ENCODE measurements around the gene ASNS.
"Not testable (repeated sequence)": the region's sequence is repeated elsewhere in the genome, so short reads cannot be mapped to it uniquely, and the experiment has no call there.

The ASNS gene, protein sequence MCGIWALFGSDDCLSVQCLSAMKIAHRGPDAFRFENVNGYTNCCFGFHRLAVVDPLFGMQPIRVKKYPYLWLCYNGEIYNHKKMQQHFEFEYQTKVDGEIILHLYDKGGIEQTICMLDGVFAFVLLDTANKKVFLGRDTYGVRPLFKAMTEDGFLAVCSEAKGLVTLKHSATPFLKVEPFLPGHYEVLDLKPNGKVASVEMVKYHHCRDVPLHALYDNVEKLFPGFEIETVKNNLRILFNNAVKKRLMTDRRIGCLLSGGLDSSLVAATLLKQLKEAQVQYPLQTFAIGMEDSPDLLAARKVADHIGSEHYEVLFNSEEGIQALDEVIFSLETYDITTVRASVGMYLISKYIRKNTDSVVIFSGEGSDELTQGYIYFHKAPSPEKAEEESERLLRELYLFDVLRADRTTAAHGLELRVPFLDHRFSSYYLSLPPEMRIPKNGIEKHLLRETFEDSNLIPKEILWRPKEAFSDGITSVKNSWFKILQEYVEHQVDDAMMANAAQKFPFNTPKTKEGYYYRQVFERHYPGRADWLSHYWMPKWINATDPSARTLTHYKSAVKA

DNA sequence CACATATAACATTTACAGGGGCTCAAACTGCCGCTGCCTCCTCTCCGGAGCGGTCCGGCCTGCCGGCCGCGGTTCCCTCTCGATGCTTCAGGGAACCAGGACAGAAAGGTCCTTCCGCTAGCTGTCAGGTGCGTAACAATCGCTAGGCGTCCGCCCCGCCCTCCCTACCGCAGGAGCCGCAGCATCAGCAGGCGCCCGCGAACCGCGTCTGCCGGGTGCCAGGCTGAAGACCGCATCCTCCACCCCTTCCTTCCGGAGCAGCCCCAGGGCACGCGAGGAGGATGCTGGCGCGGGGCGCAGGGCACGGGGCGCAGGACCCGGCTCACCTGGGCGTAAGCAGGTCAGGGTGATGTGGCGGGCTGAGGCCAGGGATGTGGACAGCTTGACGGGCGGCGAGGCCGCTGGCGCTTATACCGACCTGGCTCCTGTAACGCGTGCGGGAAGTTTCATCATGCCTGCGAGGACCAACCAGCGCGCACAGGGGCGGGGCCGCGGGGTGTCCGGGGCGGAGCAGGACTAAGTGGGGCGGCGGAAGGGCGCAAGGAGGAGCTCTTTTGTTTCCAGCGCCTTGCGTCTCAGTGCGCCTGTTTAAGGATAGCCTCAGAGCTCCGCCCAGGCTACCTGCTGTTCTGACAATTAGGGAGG is at the start of gene ASNS:
ASNS (minus strand) TSS at position 384 of the 645 bp plus-strand sequence. CDS start 3,252 bp downstream, outside the sequence.
- peak; percentile 94 for DNase-seq (ENCODE audit: low spot score)

DNA sequence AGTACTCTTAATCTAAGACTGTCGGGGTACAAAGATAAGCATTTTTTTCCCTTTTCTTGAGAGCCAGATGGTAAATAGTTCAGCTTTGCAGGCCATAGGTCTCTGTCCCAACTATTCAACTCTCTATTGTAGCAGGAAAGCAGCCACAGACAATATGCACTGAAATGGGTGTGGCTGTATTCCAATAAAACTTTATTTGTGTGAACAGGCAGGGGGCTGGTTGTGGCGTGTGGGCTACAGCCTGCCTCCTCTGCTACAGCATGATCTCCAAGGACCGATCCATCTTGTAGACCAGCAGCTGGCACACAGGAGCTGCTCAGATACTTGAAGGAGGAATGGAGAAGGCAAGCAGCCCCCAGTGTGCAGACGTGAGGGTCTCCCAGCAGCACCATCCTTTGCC is 49.0 kb upstream of the ASNS start:
- not testable (repeated sequence) for DNase-seq (ENCODE audit: low spot score)

DNA sequence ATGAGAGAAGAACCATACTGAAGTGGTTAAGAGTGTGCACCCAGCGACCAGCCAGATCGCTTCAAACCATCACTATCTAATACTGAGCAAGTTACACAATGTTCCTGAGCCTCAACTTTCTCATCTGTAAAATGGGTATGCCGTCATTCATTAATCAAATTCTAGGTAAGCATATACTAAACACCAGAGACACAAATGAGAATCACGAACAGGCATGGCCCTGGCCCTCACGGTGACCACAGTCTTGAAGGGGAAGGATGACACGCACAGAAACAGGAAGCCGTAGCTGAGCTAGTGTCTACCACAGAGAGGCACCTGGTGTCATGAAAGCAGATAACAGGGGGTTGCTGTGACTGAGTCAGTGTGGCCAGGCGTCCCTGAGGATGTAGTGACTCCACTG is 43.1 kb upstream of the ASNS start:
- not testable (repeated sequence) for DNase-seq (ENCODE audit: low spot score)

- not testable (repeated sequence) for DNase-seq (ENCODE audit: low spot score)
Measured at GRCh38 chr7:97912294-97912693, 40.1 kb upstream of the ASNS start.

DNA sequence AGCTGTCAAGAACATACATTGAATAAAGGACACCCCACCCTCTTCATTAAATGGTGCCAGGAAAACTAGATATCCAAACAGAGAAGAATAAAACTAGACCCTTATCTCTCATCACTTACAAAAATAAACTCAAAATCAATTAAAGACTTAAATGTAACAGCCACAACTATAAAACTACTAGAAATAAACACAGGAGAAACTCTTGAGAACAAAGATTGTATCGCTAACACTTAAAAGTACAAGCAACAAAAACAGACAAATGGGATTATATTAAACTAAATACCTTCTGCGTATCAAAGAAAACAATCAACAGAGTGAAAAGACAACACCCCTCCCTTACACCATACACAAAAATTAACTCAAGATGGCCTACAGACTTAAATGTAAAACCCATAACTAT is 24.7 kb upstream of the ASNS start:
- not testable (repeated sequence) for DNase-seq (ENCODE audit: low spot score)

- not testable (repeated sequence) for DNase-seq (ENCODE audit: low spot score)
Measured at GRCh38 chr7:97891721-97892120, 19.5 kb upstream of the ASNS start.

- DNase-seq (ENCODE audit: low spot score): not testable (repeated sequence)
Measured at GRCh38 chr7:97879527-97879926, 7.3 kb upstream of the ASNS start.

- DNase-seq (ENCODE audit: low spot score): not testable (repeated sequence)
Measured at GRCh38 chr7:97874894-97875293, 2.7 kb upstream of the ASNS start.

- no peak for DNase-seq (ENCODE audit: low spot score)
Measured at GRCh38 chr7:97873606-97874005, 1.4 kb upstream of the ASNS start.

GRCh38 chr7:97871659-97872024 is 566 bp downstream of the ASNS start:
- peak; percentile 50 for DNase-seq (ENCODE audit: low spot score)

DNA sequence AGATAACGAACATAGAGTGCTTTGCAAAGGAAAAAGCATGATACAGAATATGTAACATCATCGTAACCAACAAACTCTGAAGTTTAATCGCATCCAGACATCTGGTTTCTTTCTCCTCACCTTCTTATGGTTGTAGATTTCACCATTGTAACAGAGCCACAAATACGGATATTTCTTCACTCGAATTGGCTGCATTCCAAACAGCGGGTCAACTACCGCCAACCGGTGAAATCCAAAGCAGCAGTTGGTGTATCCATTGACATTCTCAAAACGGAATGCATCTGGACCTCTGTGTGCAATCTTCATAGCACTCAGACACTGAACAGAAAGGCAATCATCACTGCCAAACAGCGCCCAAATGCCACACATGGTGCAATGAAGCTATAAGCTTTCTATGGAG is 3.4 kb downstream of the ASNS start:
- DNase-seq (ENCODE audit: low spot score): no peak

GRCh38 chr7:97868314-97868713 is 3.9 kb downstream of the ASNS start:
- no peak for DNase-seq (ENCODE audit: low spot score)

DNA sequence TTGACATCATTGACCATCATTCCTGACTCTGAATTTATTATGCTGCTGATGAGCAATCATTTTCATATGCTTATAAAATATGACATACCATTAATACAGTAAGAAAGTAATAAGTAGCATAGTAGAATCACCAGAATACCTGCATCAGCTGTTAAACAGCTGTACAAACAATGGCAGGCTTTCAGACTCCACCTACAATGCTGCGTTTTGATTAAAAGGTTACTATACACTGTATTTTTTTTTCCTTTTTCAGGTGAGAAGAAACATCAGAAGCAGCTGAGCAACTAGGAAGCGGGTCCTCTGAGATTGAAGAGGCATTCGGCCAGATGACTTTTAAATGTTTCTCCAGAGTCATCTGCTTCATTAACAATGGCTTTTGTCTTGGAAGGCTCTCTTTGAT is 7.1 kb downstream of the ASNS start:
- no peak for DNase-seq (ENCODE audit: low spot score)

DNA sequence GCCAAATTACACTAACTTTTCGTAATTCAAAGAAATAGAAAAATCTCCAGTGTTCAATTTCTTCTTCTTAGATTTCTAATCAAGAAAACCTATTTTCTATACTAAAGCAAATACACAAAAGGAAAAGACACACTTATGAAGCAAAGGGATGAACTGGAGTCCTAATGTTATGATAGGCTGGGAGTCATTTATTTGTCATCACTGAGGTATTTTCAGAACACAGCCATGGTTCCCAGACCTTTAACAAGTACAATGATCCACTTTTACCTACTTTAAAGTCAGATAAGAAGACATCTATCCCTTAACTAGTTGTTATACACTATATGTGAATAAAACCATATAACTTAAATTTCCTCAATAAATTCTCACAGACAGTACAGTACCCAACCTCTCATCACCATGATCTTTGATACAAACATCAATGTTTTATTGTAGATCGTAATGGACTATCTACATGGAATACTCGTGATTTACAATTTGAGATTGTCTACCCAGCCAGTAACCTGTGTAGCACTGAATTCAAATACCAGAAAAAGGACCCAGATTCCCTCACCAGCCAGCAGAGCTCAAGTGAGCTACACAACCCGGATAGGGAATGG is 12.5 kb downstream of the ASNS start:
- no peak for DNase-seq (ENCODE audit: low spot score)

GRCh38 chr7:97858221-97858620 is 14.0 kb downstream of the ASNS start:
- DNase-seq (ENCODE audit: low spot score): no peak

DNA sequence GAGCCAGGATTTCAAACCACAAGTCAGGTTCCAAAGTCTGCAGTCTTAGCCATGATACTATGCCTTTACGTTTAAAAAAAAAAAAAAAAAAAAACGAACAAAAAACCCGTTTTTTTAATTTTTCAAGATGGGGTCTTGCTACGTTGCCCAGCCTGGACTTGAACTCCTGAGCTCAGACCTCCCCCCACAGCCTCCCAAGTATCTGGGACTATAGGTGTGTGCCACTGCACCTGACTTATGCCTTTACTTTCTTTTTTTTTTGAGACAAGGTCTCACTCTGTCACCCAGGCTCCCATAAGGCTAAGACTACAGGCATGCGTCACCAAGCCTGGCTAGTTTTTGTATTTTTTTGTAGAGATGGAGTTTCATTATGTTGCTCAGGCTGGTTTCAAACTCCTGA is 14.7 kb downstream of the ASNS start:
- no peak for DNase-seq (ENCODE audit: low spot score)

DNA sequence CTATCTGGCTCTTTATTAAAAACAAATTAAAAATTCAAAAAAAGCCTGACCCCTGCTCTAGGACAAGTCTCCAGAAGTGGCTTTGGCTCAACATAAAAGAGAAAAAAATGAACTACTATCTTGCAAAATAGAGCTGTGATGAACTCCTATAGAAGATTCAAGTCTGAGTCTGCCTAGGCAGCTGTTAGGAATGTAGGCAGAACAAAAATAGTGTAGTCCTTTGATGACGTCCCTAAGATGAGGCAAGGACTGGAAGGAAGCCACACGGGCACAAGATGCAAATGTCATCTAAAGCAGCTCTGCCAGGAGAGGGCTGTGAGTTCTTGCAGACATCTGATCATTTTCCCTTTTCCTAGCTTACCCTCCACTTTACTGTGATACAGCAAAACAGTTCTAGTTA is 20.5 kb downstream of the ASNS start:
- DNase-seq (ENCODE audit: low spot score): no peak

- not testable (repeated sequence) for DNase-seq (ENCODE audit: low spot score)
Measured at GRCh38 chr7:97850262-97851031, 21.8 kb downstream of the ASNS start.

GRCh38 chr7:97847791-97848190 is 24.4 kb downstream of the ASNS start:
- no peak for DNase-seq (ENCODE audit: low spot score)

GRCh38 chr7:97846945-97847344 is 25.3 kb downstream of the ASNS start:
- no peak for DNase-seq (ENCODE audit: low spot score)

DNA sequence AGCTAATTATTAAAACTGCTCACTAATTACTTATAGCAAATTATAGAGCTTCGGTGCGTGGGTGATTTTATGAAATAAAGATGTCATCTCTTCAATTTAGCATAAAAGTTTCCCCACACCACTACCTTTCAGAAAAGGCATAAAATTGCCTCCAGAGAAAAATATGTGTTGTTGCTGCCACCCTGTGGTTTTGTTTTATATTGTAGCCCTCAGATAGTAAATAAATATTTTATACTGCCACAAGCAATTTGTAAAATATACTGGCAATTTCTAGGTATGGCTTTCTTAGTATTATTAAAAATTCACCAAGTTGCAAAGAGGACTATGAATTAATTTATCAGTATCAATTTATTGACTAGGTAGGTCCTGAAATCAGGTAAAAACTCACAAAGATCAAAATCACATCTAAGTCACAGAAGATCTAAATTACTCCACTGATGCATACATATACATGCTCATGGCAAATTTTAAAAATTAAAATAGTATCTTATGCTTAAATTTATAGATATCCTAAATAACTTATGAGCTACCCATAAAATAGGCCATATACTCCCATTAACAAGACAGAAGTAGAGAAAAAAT is 26.5 kb downstream of the ASNS start:
- peak; percentile 26 for DNase-seq (ENCODE audit: low spot score)

GRCh38 chr7:97844036-97844435 is 28.2 kb downstream of the ASNS start:
- DNase-seq (ENCODE audit: low spot score): no peak
